GM18858 (cell line): ENCODE results near the gene STAC3.

Experiments
- ATAC-seq: cut with Tn5 transposase; IDR thresholded peaks from one replicate; pipeline ENCODE4 v1.9.1; 2021; ENCODE audit not compliant: unreplicated experiment

Gene STAC3

GRCh38 chr12:57195611-57196371 is 55.2 kb downstream of the STAC3 start:
- no peak for ATAC-seq

GRCh38 chr12:57195186-57195585 is 55.8 kb downstream of the STAC3 start:
- no peak for ATAC-seq

DNA sequence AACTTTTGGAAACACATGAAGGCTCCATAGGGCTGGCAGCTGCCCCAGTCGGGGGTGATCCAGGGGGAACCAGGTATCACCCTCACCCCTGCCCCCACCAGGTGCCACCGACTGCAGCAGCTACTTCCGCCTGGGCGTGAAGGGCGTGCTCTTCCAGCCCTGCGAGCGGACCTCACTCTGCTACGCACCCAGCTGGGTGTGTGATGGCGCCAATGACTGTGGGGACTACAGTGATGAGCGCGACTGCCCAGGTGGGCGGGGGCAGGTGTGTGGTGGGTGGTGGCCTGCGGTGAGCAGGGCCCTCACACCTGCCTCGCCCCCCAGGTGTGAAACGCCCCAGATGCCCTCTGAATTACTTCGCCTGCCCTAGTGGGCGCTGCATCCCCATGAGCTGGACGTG is 56.7 kb downstream of the STAC3 start:
- no peak for ATAC-seq

DNA sequence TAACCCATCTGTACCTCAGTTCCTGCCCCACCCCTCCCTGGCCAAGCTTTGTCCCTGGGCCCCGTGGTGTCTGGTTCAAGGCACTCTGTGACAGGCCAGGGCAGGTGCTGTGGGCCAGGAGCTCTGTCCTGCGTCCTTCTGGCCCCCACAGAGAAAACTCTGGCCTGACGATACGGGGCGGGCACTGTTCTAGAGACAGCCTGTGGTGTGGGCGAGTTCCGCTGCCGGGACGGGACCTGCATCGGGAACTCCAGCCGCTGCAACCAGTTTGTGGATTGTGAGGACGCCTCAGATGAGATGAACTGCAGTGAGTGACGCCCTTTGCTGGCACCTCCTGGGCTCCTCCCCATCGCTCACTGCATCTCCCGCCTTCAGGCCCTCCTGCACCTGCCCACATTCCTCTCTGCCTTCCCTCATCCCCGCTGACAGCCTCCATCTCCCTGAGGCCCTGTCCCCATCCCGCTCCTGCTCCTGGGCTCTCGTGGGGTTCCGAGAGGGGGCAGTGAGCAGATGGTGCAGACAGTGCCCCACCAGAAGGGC is 57.2 kb downstream of the STAC3 start:
- ATAC-seq = no peak
